HepG2 (cell line): Measurements from ENCODE around the gene RASAL1. TPM values are rescaled to one million over a fixed set of nuclear protein-coding genes. Genes with fewer than 3 reads are reported as not detected.

Experiments used
- ATAC-seq: fragments of 200-7000 bp; cut with Tn5 transposase; 3 replicates; pipeline ENCODE4 v1.9.1; 2020; ENCODE audit warnings: mild to moderate bottlenecking, moderate library complexity
- BruUV-seq: library from RNA; stranded (reverse); fragments of 400-500 nt; replicated peaks from 2 replicates; lab custom pipeline; 2021; lab: Mats Ljungman, UMichigan
- CTCF ChIA-PET: fragments of 300-600 bp; formaldehyde crosslinking; extraction: SDS; loops from one replicate; lab custom pipeline; 2021; ENCODE audit warnings: low total read pairs, inconsistent platforms, low intra/inter-chr PET ratio; lab: Yijun Ruan, JAX
- POLR2A ChIA-PET: fragments of 350-600 bp; sonication (Branson Sonifier 250); formaldehyde crosslinking; loops from one replicate; lab custom pipeline; 2020; ENCODE audit warnings: antibody characterized with exemption, inconsistent platforms; lab: Yijun Ruan, JAX
- DNase-seq: peaks from one replicate; pipeline ENCODE4 v3.0.0-alpha.2; 2015; ENCODE audit warnings: low spot score
- FAIRE-seq: peaks from 3 replicates; lab custom pipeline; 2011; peaks lifted over from hg19 to GRCh38; lab: Jason Lieb, UNC
- H2AFZ ChIP-seq: one replicate; pipeline ENCODE4 v1.6.1; 2011; ENCODE audit warnings: low read length, inconsistent platforms
- H3K27ac ChIP-seq: fragments of 300-600 bp; 3 replicates; pipeline ENCODE4 v1.8.0; 2011; ENCODE audit warnings: mixed run types, mild to moderate bottlenecking, mixed read lengths, low read length, inconsistent platforms; ENCODE audit not compliant: insufficient read depth; ENCODE audit errors: extremely low read length
- H3K27me3 ChIP-seq, 2 experiments: fragments of 200-600 bp in 1 of 2; 2 replicates in 1 of 2; 3 replicates in 1 of 2; pipeline versions ENCODE4 v1.6.0 to v1.8.0; 2011; ENCODE audit warnings: low read length in 2 of 2, mild to moderate bottlenecking in 2 of 2, moderate library complexity in 2 of 2, inconsistent platforms in 1 of 2; ENCODE audit not compliant: insufficient read depth in 2 of 2, control insufficient read depth in 1 of 2
- H3K36me3 ChIP-seq, 2 experiments: fragments of 200-600 bp in 1 of 2; replicated peaks in 1 of 2; 2 replicates in 1 of 2; 3 replicates in 1 of 2; pipeline versions ENCODE4 v1.5.1 to v1.8.0; 2011; ENCODE audit warnings: low read length in 2 of 2, inconsistent platforms in 1 of 2; ENCODE audit not compliant: insufficient read depth in 2 of 2, control insufficient read depth in 1 of 2
- H3K4me1 ChIP-seq: 2 replicates; pipeline ENCODE4 v1.5.1; 2012; ENCODE audit warnings: low read length, inconsistent platforms; ENCODE audit not compliant: insufficient read depth
- H3K4me2 ChIP-seq: 2 replicates; pipeline ENCODE4 v1.6.0; 2011; ENCODE audit warnings: low read depth, low read length, inconsistent platforms
- H3K4me3 ChIP-seq, 3 experiments: fragments of 200-600 bp in 1 of 3; sonication (generic), shearing (Covaris generic) in 1 of 3; replicated peaks in 1 of 3; 2 replicates each; pipeline ENCODE4 v1.5.1; 2011 to 2016; ENCODE audit warnings: low read length in 3 of 3, inconsistent platforms in 2 of 3, low read depth in 2 of 3, mild to moderate bottlenecking in 2 of 3, control low read depth in 1 of 3, mixed read lengths in 1 of 3; ENCODE audit not compliant: insufficient read depth in 1 of 3
- H3K79me2 ChIP-seq: one replicate; pipeline ENCODE4 v1.6.1; 2011; ENCODE audit warnings: low read length, inconsistent platforms; ENCODE audit not compliant: insufficient read depth
- H3K9ac ChIP-seq: 2 replicates; pipeline ENCODE4 v1.6.0; 2011; ENCODE audit warnings: mild to moderate bottlenecking, low read depth, low read length, inconsistent platforms; ENCODE audit not compliant: insufficient read depth
- H3K9me3 ChIP-seq: 2 replicates; pipeline ENCODE4 v1.5.1; 2012; ENCODE audit warnings: mild to moderate bottlenecking, low read length
- H4K20me1 ChIP-seq: 2 replicates; pipeline ENCODE4 v1.6.0; 2011; ENCODE audit warnings: inconsistent platforms, mild to moderate bottlenecking, low read length, moderate library complexity; ENCODE audit not compliant: insufficient read depth
- AGO2 ChIP-seq: fragments of 200-400 bp; formaldehyde crosslinking; optimal IDR thresholded peaks from 2 replicates; pipeline ENCODE3; 2017; ENCODE audit warnings: mild to moderate bottlenecking, low read depth, low read length, moderate library complexity
- DNMT1 ChIP-seq: sonication (generic); formaldehyde crosslinking; IDR thresholded peaks from 2 replicates; pipeline ENCODE4 v1.5.1; 2020; ENCODE audit warnings: mild to moderate bottlenecking, missing genetic modification reagents
- GABPA ChIP-seq, 2 experiments: IDR thresholded peaks; 2 replicates each; pipeline ENCODE4 v1.6.1; 2011 to 2016; ENCODE audit warnings: low read depth in 2 of 2, low read length in 1 of 2, missing biosample characterization in 1 of 2, missing genetic modification characterization in 1 of 2
- GRHL1 ChIP-seq: sonication (generic); formaldehyde crosslinking; conservative IDR thresholded peaks from 2 replicates; pipeline ENCODE4 v1.8.0; 2022; ENCODE audit warnings: missing genetic modification reagents
- HMG20B ChIP-seq: conservative IDR thresholded peaks from 2 replicates; pipeline ENCODE4 v1.6.1; 2016; ENCODE audit warnings: missing genetic modification reagents, missing compliant biosample characterization
- MAFF ChIP-seq: IDR thresholded peaks from 2 replicates; pipeline ENCODE4 v1.6.1; 2011; ENCODE audit warnings: low read depth, low read length, improper control_type of control experiment
- MAX ChIP-seq: IDR thresholded peaks from 2 replicates; pipeline ENCODE4 v1.6.1; 2012; ENCODE audit warnings: inconsistent platforms
- NR3C1 ChIP-seq: sonication (generic); formaldehyde crosslinking; IDR thresholded peaks from 2 replicates; pipeline ENCODE4 v1.4.0; 2020; ENCODE audit warnings: missing genetic modification reagents
- TRAFD1 ChIP-seq: sonication (generic); formaldehyde crosslinking; IDR thresholded peaks from 2 replicates; pipeline ENCODE4 v1.5.1; 2020; ENCODE audit warnings: missing genetic modification reagents, mild to moderate bottlenecking, borderline replicate concordance
- ZNF10 ChIP-seq: sonication (generic); formaldehyde crosslinking; IDR thresholded peaks from 2 replicates; pipeline ENCODE4 v1.4.0; 2020; ENCODE audit warnings: mild to moderate bottlenecking, low read depth, missing genetic modification reagents, borderline replicate concordance
- ZNF354B ChIP-seq: sonication (generic); formaldehyde crosslinking; IDR thresholded peaks from 2 replicates; pipeline ENCODE4 v1.8.0; 2022; ENCODE audit warnings: mild to moderate bottlenecking, missing genetic modification reagents
- ZNF746 ChIP-seq: sonication (generic); formaldehyde crosslinking; IDR thresholded peaks from 2 replicates; pipeline ENCODE4 v1.8.0; 2022; ENCODE audit warnings: mild to moderate bottlenecking, missing genetic modification reagents
- WGBS: methylation state at CpG from one replicate; pipeline ENCODE4 v1.1.6; 2017; ENCODE audit warnings: low lambda C conversion rate; 5-methylcytosine and 5-hydroxymethylcytosine counted together
- in situ Hi-C: cut with HindIII; loops from 2 replicates; pipeline ENCODE4 v1.10.0; 2017; ENCODE audit warnings: low pct_unique_long_range_greater_than_20kb; ENCODE audit not compliant: extremely low pct_ligation_motif_present
- intact Hi-C: fragments of 100-400 bp; cut with micrococcal nuclease; formaldehyde crosslinking; loops from one replicate; pipeline ENCODE4 v1.10.0; 2022; ENCODE audit not compliant: unreplicated experiment
- polyA plus RNA-seq, 8 experiments: library from polyadenylated mRNA; depleted of rRNA in 3 of 8; stranded (reverse) in 7 of 8; unstranded in 1 of 8; fragments of >200 nt; fragmentation: Illumina TruSeq in 4 of 8; extraction: Trizol in 4 of 8; gene quantifications; 2 replicates each; pipeline versions ENCODE4 v1.2.1 to v1.2.3, GENCODE V29; 2011 to 2016; ENCODE audit warnings: low read depth in 4 of 8, missing spikeins in 1 of 8, mixed read lengths in 1 of 8; ENCODE audit not compliant: insufficient read depth in 1 of 8
- total RNA-seq, 5 experiments: library from RNA; depleted of rRNA; stranded (reverse); fragments of >200 nt; fragmentation: Illumina TruSeq; extraction: Trizol; gene quantifications; 2 replicates each; pipeline ENCODE4 v1.2.3, GENCODE V29; 2016; ENCODE audit warnings: low read depth in 1 of 5
- TF ChIP-seq, protein P1 (sequence below): sonication (generic); formaldehyde crosslinking; IDR thresholded peaks from 2 replicates; pipeline ENCODE4 v1.4.0; 2020; ENCODE audit warnings: missing genetic modification reagents
- TF ChIP-seq, protein P2 (sequence below): fragments of 450-650 bp; IDR thresholded peaks from 2 replicates; pipeline ENCODE4 v1.6.1; 2016
- TF ChIP-seq, protein P3 (sequence below): sonication (generic); formaldehyde crosslinking; IDR thresholded peaks from 2 replicates; pipeline ENCODE4 v1.4.0; 2020; ENCODE audit warnings: mild to moderate bottlenecking, low read depth, missing genetic modification reagents

Gene RASAL1
- total and polyA plus RNA-seq, 2 of the 13 experiments (the other 11 are each of a cell fraction or from before 2014, with no cell fraction given) = not detected

GRCh38 chr12:113097716-113098440 is 37.7 kb downstream of the RASAL1 start:
- peaks cover 1 to 6% of the 10 kb centered on the region in 2 experiments; a peak in 2 of 5 replicates for H3K27me3 ChIP-seq
- DNase-seq (no peak), ATAC-seq (no peak), FAIRE-seq (no peak)
- no peak overlapping the region for H3K4me3 ChIP-seq
- no peak overlapping the region for H3K9ac ChIP-seq
- BruUV-seq = no TSS peak
- intact Hi-C loops = loop anchor here (1.0 to 2.0 kb wide), 2 partner anchors 50 to 105 kb away; no protein-coding TSS in a partner anchor
- H3K36me3 ChIP-seq = no peaks in the 10 kb centered on the region
- H3K4me2 ChIP-seq = no peak overlapping the region
- no peak overlapping the region for H2AFZ ChIP-seq
- in situ Hi-C loops = loop anchor here (5.0 kb wide), 1 partner anchor 51 kb away; no protein-coding TSS in a partner anchor
- ChIA-PET POLR2A (no interaction called here), CTCF (interaction anchor here (2.8 kb wide), 1 partner anchor 48 kb away, joined by 43 read pairs; no protein-coding TSS in a partner anchor)
- no peaks in the 10 kb centered on the region for H3K79me2 ChIP-seq
- no peaks in the 10 kb centered on the region for H4K20me1 ChIP-seq
- 47% methylated on average over 11 of the region's 14 CpGs for WGBS
- H3K9me3 ChIP-seq = no peaks in the 10 kb centered on the region
- H3K4me1 ChIP-seq = peaks cover 16% of the 10 kb centered on the region
- no peak overlapping the region for H3K27ac ChIP-seq
- TF ChIP-seq AGO2 (no peak), DNMT1 (CRISPR knock-in tag) (no peak), ZNF354B (CRISPR knock-in tag) (no peak), HMG20B (CRISPR knock-in tag) (no peak), TRAFD1 (no peak), ZNF746 (CRISPR knock-in tag) (no peak), NR3C1 (CRISPR knock-in tag) (no peak), MAX (no peak), GRHL1 (no peak), GABPA (IDR thresholded peaks at IDR 0.05; ENCODE audit: low read depth, low read length) (no peak), GABPA (CRISPR knock-in tag; IDR thresholded peaks at IDR 0.05; ENCODE audit: low read depth) (no peak), ZNF10 (no peak), MAFF (no peak)
- TF ChIP-seq, protein P1, sequence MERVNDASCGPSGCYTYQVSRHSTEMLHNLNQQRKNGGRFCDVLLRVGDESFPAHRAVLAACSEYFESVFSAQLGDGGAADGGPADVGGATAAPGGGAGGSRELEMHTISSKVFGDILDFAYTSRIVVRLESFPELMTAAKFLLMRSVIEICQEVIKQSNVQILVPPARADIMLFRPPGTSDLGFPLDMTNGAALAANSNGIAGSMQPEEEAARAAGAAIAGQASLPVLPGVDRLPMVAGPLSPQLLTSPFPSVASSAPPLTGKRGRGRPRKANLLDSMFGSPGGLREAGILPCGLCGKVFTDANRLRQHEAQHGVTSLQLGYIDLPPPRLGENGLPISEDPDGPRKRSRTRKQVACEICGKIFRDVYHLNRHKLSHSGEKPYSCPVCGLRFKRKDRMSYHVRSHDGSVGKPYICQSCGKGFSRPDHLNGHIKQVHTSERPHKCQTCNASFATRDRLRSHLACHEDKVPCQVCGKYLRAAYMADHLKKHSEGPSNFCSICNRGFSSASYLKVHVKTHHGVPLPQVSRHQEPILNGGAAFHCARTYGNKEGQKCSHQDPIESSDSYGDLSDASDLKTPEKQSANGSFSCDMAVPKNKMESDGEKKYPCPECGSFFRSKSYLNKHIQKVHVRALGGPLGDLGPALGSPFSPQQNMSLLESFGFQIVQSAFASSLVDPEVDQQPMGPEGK (CRISPR knock-in tag) = no peak
- TF ChIP-seq, protein P2, sequence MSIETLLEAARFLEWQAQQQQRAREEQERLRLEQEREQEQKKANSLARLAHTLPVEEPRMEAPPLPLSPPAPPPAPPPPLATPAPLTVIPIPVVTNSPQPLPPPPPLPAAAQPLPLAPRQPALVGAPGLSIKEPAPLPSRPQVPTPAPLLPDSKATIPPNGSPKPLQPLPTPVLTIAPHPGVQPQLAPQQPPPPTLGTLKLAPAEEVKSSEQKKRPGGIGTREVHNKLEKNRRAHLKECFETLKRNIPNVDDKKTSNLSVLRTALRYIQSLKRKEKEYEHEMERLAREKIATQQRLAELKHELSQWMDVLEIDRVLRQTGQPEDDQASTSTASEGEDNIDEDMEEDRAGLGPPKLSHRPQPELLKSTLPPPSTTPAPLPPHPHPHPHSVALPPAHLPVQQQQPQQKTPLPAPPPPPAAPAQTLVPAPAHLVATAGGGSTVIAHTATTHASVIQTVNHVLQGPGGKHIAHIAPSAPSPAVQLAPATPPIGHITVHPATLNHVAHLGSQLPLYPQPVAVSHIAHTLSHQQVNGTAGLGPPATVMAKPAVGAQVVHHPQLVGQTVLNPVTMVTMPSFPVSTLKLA = no peak
- TF ChIP-seq, protein P3, sequence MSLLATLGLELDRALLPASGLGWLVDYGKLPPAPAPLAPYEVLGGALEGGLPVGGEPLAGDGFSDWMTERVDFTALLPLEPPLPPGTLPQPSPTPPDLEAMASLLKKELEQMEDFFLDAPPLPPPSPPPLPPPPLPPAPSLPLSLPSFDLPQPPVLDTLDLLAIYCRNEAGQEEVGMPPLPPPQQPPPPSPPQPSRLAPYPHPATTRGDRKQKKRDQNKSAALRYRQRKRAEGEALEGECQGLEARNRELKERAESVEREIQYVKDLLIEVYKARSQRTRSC (CRISPR knock-in tag) = no peak
